Progenitor cell of endocrine pancreas (in vitro differentiated cells): ENCODE results near the gene POLR2M. TPM values are rescaled to one million over a fixed set of nuclear protein-coding genes. Genes with fewer than 3 reads are reported as not detected.

ENCODE experiments used
- DNase-seq: peaks from one replicate; pipeline ENCODE4 v3.0.0; 2021; ENCODE audit warnings: low spot score; ENCODE audit not compliant: unreplicated experiment
- H3K27ac Mint-ChIP-seq: 2 replicates; pipeline ENCODE4 v1.8.0; 2021; ENCODE audit warnings: mild to moderate bottlenecking, moderate library complexity, mixed read lengths
- H3K27me3 Mint-ChIP-seq: 2 replicates; pipeline ENCODE4 v1.8.0; 2021; ENCODE audit warnings: mixed read lengths
- H3K36me3 Mint-ChIP-seq: 2 replicates; pipeline ENCODE4 v1.8.0; 2022; ENCODE audit warnings: mixed read lengths; ENCODE audit not compliant: insufficient read depth
- H3K4me1 Mint-ChIP-seq: 2 replicates; pipeline ENCODE4 v1.8.0; 2021; ENCODE audit warnings: low read depth, mixed read lengths
- H3K4me3 Mint-ChIP-seq: 2 replicates; pipeline ENCODE4 v1.8.0; 2021; ENCODE audit warnings: low read depth, mild to moderate bottlenecking, moderate library complexity, mixed read lengths
- H3K9me3 Mint-ChIP-seq: 2 replicates; pipeline ENCODE4 v1.8.0; 2021; ENCODE audit warnings: low read depth, mixed read lengths
- CTCF ChIP-seq: fragments of 200-600 bp; sonication (generic); IDR thresholded peaks from one replicate; pipeline ENCODE4 v1.5.0; 2021; ENCODE audit warnings: antibody characterized with exemption, mild to moderate bottlenecking; ENCODE audit not compliant: unreplicated experiment
- total RNA-seq: library from RNA; stranded (reverse); gene quantifications from 2 replicates; pipeline ENCODE4 v1.2.1, GENCODE V29; 2021

The POLR2M gene
- total RNA-seq, 1 donor from 2014 or later = 64.3 TPM

- Mint-ChIP-seq H3K27ac (no peak overlapping the region), H3K27me3 (no peaks in the 10 kb centered on the region), H3K4me1 (peaks cover 3% of the 10 kb centered on the region), H3K4me3 (no peak overlapping the region), H3K9me3 (no peaks in the 10 kb centered on the region), H3K36me3 (no peaks in the 10 kb centered on the region)
- TF ChIP-seq CTCF = no peak
- no peak for DNase-seq
These were observed 15.4 kb upstream of the POLR2M start for GRCh38 chr15:57691082-57691481.

- no peak for TF ChIP-seq CTCF
- Mint-ChIP-seq H3K36me3 (no peaks in the 10 kb centered on the region), H3K4me3 (no peak overlapping the region), H3K4me1 (peaks cover 6% of the 10 kb centered on the region), H3K27ac (no peak overlapping the region), H3K27me3 (no peaks in the 10 kb centered on the region), H3K9me3 (no peaks in the 10 kb centered on the region)
- DNase-seq = no peak
These were observed 13.8 kb upstream of the POLR2M start for GRCh38 chr15:57692709-57693108.

GRCh38 chr15:57694279-57694678 is 12.2 kb upstream of the POLR2M start:
- Mint-ChIP-seq H3K27ac (no peak overlapping the region), H3K4me1 (peaks cover 6% of the 10 kb centered on the region), H3K4me3 (no peak overlapping the region), H3K27me3 (peaks cover 5% of the 10 kb centered on the region), H3K36me3 (no peaks in the 10 kb centered on the region), H3K9me3 (no peaks in the 10 kb centered on the region)
- DNase-seq = no peak
- no peak for TF ChIP-seq CTCF

GRCh38 chr15:57696146-57696545 is 10.4 kb upstream of the POLR2M start:
- peaks cover 13% of the 10 kb centered on the region for H3K27me3 Mint-ChIP-seq
- no peak for DNase-seq
- no peak overlapping the region for H3K4me3 Mint-ChIP-seq
- H3K36me3 Mint-ChIP-seq = no peaks in the 10 kb centered on the region
- TF ChIP-seq CTCF = no peak
- H3K9me3 Mint-ChIP-seq = no peaks in the 10 kb centered on the region
- peaks cover 6% of the 10 kb centered on the region for H3K4me1 Mint-ChIP-seq
- H3K27ac Mint-ChIP-seq = peak overlapping the region; percentile 63

GRCh38 chr15:57697588-57697987 is 8.9 kb upstream of the POLR2M start:
- H3K27ac Mint-ChIP-seq = no peak overlapping the region
- TF ChIP-seq CTCF = no peak

GRCh38 chr15:57698243-57698642 is 8.3 kb upstream of the POLR2M start:
- Mint-ChIP-seq H3K4me1 (peaks cover 6% of the 10 kb centered on the region), H3K27ac (no peak overlapping the region), H3K4me3 (no peak overlapping the region), H3K36me3 (no peaks in the 10 kb centered on the region), H3K9me3 (no peaks in the 10 kb centered on the region), H3K27me3 (peaks cover 30% of the 10 kb centered on the region)
- TF ChIP-seq CTCF = no peak
- no peak for DNase-seq

More at GRCh38 chr15:57697588-57697987, 8.9 kb upstream of the POLR2M start:
- no peaks in the 10 kb centered on the region for H3K36me3 Mint-ChIP-seq
- H3K27me3 Mint-ChIP-seq = peaks cover 23% of the 10 kb centered on the region
- no peaks in the 10 kb centered on the region for H3K9me3 Mint-ChIP-seq
- no peak for DNase-seq
- no peak overlapping the region for H3K4me3 Mint-ChIP-seq
- H3K4me1 Mint-ChIP-seq = peaks cover 6% of the 10 kb centered on the region
